MM.1S (cell line): ENCODE data around the gene ADGRL3.

Source experiments
- CTCF ChIP-seq: fragments of 300-600 bp; sonication (generic); IDR thresholded peaks from 2 replicates; pipeline ENCODE4 v1.5.1; 2016; ENCODE audit warnings: antibody characterized with exemption, low read length, mixed read lengths
- EZH2 ChIP-seq: fragments of 300-600 bp; sonication (generic); optimal IDR thresholded peaks from 2 replicates; pipeline ENCODE3; 2017; ENCODE audit warnings: low read depth, mild to moderate bottlenecking, antibody characterized with exemption, low read length, mixed read lengths
- EZH2phosphoT487 ChIP-seq: fragments of 300-600 bp; sonication (generic); IDR thresholded peaks from 2 replicates; pipeline ENCODE4 v1.6.1; 2018; ENCODE audit warnings: antibody characterized with exemption, low read length

GRCh38 chr4:61493470-61493869 lies 293.3 kb downstream of the ADGRL3 start:
- TF ChIP-seq CTCF (no peak), EZH2phosphoT487 (no peak), EZH2 (no peak)
